HCEC 1CT (cell line): Measurements from ENCODE around the gene TRIP13.
A peak's percentile ranks its signal among the peaks of the same experiment; 100 is the strongest.
"Not testable (repeated sequence)": the region's sequence is repeated elsewhere in the genome, so short reads cannot be mapped to it uniquely, and the experiment has no call there.

Experiments
- DNase-seq: peaks from one replicate; pipeline ENCODE4 v3.0.0-alpha.2; 2017

The TRIP13 gene

DNA sequence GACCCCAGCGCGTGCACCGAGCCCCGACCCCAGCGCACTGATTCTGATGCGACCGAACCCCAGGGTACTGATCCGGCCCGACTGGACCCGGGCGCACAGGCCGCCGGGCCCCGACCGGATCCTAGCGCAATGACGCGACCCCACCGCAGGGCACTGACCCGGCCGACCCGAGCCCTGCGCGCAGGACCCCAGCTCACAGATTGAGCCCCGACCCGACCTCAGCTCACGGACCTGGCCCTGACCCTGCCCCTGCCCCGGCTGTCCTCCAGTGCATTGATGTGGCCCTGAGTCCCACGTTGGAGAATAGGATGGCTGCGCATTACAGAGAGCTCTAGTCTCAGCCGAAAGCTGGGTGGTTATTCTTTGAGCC lies 438 bp downstream of the TRIP13 start:
- no peak for DNase-seq

DNA sequence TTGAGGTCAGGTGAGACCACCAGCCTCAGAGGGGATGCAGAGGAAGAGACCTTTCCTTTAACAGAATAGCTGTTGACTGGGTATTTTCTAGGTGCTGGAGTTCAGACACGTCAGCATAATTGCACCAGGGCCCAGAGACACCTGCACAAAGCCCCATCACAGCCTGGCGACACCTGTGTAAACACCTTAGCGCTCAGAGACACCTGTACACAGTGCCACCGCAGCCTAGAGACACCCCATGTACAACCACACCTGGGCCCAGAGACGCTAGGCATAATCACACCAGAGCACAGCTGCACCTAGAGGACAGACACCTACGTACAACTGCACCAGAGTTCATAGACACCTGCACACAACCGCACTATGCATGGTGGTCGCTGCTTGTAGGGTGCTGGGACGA lies 1.0 kb downstream of the TRIP13 start:
- DNase-seq, result no peak

DNA sequence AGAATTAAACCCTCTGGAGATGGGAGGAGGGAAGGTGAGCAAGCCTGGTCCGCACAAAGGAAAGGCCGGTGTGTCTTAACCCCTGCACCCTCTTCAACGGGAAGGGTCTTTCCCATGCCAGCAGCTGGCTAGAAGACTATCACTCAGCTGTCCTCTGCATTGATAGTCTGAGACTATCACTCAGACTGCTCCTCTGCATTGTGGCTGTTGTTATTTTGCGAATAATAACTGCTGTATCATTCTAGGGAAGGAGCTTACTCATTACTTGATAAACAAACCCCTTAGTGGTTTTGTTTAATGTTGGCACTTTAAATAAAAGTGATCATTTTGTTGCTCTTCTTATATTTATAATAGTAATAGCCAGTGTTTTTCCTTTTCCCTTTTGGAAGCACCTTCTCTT lies 8.1 kb downstream of the TRIP13 start:
- no peak for DNase-seq

DNA sequence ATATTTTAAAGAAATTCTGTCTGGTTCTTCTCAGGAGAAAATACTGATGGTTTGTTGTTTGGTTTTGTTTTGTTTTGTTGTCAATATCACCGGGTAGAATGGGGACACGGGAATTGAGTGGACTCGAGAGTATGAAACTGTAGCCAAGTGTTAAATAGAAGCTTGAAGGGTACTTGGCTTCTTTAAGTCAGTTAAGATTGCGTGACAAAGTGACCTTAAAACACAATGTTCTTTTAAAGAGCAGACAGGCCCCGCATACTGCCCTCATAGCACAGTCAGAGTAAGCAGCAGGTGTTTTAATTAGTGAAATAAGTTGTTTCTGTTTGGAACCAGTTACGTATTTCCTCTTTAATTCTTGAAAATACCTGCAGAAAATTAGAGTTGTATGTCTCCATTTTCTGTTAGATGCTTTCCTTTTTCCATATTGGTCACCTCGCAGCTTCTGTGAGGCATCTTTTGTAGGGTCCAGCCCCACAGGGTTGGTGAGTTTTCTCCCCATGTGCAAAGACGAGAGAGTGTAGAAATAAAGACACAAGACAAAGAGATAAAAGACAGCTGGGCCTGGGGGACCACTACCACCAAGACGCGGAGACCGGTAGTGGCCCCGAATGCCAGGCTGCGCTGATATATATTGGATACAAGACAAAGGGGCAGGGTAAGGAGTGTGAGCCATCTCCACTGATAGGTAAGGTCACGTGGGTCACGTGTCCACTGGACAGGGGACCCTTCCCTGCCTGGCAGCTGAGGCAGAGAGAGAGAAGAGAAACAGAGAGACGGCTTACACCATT lies 9.6 kb downstream of the TRIP13 start:
- no peak for DNase-seq

DNA sequence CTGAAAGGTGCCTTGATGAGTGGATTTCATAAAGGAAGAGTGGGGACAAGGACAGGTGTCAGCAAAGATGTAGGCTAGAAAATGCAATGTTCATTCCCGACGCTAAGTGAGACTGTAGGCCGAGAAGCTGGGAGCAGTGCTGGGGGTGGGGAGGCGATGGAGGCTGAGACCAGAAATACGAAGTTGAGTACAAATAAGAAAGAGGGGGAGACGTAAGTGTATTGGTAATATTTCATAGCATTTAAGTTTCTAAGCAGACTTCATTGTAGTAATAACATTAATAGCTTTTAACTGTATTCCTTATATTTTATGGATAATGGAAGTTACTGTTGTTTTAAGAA lies 11.0 kb downstream of the TRIP13 start:
- no peak for DNase-seq

DNA sequence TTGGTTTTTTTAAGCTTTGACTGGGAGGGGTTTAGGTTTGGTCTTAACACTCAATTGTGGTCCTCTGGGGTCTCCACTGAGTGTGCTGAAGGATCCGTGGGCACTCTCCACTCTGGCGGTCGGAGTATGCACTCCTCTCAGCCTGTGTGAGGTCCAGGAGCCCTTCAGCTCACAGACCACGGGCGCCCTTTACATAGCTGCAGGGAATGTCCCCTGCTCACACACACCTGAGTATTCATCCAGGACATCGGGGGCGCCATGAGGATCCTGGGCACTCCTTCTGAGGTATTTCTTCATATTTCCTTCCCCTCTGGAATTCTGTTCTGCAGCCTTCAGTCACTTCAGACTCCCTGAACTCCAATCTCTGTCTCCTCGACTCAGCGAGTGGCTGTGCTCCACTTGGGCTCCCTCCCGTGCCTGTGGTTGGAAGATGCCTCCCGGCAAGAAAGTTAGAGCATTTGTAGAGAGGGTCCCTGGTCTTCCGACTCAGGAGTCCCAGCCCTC lies 12.5 kb downstream of the TRIP13 start:
- no peak for DNase-seq

DNA sequence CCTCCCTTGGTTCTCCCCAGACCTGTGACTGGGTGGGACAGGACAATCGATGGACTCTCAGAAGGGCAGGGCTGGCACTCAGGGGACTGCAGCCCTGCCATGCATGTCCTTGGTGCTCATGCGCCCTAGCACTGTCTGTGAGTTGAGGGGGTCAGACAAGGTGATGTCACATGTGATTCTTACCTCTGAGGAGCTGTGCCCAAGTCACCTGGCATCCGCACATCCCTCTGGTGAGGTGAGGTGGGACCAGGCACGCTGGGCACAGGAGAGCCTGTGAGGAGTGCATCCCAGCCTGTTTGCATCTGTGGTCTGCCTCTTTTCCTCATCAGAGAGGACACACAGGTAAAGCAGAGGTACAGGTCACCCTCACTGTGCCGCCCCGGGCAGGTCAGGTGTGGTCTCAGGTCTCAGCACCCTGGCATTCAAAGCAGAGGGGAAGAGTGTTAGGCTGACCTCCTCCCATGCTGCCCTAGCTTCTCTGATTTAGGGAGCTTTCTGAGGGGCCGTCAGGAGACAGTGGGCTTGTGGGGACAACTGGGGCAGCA lies 14.8 kb downstream of the TRIP13 start:
- DNase-seq, result no peak

DNA sequence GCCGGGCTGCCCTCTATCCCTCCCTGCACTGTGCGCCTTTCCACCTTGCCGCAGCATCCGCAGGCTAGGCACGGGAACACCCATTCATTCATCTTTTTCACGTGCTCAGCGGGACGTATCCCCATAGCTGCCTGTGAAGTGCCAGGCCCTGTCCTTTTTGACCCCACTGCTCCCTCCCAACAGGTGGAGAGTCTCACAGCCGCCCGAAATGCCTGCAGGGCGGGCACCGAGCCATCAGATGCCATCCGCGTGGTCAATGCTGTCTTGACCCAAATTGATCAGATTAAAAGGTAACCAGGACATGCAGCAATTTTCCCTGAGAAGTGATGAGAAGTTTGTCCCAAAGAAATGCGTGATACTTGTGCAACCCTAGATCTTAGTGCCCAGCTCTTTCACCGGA lies 15.5 kb downstream of the TRIP13 start:
- DNase-seq, result no peak

DNA sequence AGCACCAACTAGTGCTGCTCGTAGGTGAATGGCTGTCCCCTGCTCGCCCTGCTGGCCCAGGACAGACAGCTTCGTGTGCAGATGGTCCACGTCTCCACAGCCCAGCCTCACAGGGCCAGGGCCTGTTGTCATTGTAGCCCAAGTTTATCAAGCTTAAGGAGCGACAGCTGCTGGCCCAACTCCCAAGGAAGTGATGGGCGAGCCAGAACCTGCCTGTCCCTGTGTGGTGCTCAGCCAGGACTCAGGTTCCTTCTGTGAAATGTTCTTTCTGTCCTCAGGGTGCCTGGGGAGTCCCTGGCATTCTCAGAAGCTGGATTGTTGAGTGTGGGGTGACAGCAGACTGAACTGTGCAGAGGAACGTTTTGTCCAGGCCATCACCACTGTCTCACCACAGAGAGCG lies 16.4 kb downstream of the TRIP13 start:
- DNase-seq, result no peak

DNA sequence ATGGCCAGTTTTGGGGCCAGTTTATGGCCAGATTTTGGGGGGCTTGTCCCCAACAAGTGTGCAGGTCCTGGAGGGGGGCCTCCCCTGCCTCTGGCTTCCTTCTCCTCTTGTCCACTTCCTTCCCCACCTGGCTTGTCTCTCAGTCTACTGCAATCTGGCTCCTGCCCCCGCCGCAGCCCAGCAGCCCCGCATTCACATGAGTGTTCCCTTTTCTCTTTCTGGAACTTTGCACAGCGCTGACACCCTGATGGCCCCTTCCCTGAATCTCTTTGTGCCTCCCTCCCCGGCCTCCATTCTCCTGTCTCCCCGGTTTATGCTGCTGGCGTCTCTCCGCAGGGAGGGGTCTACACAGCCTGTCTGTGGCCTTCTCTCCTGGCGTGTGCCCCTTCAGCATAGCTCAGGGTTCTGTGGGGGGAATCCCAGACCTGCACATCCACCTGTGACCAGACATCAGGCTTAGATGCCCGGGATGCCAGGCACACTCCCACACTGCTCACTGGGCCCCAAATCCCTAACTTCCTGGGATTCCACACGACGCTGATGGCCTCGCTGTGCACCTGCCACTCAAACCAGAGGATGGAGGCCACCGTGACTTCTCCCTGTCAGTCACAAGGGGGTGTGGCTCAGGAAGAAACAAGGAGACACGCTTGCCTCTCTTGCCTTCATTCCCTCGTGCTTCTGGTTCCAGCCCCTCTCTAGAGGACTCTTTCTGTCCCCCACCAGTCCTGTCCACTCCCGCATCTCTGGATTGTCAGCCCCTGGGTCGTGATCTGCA lies 17.5 kb downstream of the TRIP13 start:
- DNase-seq, result no peak

DNA sequence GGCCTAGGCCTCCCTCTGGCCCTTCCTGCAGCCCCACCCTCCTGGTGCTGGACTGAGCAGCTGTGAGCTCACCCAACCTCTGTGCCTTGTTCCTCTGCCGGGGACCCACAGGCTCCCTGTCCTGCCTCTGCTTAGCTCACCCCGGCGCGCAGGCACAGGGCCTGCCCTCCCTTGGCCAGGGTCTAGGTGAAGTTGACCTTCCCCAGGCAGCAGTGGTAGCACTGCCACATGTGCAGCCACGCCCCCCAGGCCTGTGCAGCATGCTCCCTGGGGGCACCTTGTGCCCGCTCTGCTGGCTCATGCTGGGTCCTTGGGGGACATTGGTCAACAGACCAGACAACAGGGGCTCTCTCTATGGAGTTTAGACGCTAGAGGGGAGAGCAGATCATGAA lies 18.1 kb downstream of the TRIP13 start:
- DNase-seq, result no peak

DNA sequence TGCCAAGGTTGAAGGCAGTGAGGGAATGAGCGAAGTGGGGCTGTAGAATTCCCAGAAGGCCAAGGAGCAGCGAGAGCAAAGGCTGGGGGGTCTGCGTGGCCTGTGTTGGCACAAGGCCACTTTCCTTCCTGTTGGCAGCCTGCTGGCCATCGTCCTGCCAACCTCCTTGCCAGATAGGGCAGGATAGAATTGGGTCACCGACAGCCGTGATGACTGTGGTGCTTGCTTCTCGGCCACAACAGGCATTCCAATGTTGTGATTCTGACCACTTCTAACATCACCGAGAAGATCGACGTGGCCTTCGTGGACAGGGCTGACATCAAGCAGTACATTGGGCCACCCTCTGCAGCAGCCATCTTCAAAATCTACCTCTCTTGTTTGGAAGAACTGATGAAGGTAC lies 18.9 kb downstream of the TRIP13 start:
- peak; percentile 64 for DNase-seq

DNA sequence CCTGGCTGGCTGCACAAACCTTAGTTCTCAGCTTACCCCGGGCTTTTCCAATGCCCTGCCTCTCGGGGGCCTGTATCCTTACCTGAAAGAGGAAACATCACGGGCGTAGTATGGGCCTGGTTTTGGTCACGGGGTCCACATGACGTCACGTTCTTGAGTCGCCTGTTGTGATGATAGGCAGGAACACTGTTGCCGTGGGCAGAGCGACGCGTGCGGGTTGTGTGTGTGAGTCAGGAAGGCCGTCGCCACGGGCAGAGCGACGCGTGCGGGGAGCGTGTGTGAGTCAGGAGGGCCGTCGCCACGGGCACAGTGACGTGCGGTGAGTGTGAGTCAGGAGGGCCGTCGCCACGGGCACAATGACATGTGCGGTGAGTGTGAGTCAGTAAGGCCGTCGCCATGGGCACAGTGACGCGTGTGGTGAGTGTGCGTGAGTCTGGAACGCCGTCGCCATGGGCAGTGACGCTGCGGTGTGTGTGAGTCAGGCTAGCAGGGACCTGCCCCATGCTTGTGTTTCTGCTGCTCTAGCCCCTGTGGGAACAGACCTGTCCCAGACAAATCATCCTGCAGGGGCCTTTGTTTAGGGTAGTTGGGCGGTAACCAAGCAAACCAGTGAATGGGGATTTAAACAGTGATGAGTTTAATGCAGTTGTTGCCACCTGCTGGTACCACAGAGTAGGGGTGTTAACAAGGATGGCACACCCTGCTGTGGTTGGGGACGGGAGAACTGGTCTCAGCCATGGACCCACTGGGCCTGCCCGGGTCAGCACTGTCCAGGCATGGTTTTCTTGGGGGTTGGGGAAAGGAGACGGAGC lies 19.8 kb downstream of the TRIP13 start:
- DNase-seq, result peak; percentile 90

DNA sequence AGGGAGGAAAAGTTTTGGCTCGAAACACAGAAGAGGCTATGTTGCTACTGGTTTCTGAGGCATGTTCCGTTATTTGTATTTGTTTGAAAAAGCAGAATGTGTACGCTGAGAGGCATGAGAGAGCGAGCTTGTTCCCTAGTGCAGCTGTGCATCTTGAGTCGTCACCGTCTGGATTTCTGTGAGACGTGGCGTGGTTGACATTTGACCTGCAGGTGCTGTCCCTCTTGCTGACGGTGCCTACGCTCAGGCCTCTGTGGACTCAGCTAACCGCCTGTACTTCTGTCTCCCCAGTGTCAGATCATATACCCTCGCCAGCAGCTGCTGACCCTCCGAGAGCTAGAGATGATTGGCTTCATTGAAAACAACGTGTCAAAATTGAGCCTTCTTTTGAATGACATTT lies 21.5 kb downstream of the TRIP13 start:
- no peak for DNase-seq

DNA sequence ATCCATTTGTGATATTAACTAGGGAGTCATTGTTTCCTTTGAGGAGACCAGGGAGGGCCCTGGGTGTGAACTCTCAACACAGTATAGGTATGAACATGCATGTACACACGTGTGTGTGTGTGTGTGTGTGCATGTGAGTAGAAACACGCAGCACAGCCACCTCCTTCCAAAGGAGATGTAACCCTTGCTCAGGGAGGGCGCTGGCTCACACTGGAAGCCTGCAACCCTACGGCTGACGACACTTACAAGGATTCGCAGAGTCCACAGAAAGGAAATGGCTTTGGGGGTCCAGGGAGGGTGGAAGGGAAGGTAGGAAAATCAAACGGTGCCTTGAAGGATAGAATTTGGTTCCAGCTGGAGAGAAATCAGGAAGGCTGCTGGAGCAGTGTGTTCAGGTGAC lies 21.9 kb downstream of the TRIP13 start:
- no peak for DNase-seq

DNA sequence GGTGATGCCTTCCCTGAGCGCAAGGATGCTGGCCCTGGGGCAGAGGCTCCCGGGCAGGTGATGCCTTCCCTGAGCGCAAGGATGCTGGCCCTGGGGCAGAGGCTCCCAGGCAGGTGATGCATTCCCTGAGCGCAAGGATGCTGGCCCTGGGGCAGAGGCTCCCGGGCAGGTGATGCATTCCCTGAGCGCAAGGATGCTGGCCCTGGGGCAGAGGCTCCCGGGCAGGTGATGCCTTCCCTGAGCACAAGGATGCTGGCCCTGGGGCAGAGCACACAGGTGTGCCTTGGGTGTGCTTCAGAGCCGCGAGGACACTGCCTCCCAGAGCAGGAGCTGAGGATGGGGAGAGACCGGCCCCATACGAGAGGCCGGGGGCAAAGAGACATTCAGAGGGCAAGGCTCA lies 22.7 kb downstream of the TRIP13 start:
- not testable (repeated sequence) for DNase-seq

DNA sequence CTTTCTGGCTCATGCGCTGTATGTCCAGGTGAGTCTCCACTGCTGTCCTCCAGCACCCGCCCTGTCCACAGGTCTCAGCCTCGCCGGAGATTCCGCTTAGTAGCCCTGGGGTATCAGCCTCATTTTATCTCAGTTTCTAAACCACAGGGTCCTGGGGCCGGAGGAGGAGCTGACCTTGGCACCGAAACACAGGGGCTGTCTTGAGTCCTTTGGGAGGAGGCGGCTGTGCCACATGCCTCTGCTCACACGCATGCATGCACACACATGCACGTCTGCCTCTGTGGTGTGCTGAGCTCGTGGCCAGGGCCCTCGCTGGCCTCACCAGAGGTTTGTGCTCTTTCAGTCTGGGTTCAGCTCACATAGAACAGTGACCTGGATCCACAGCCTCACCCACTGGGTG lies 23.3 kb downstream of the TRIP13 start:
- no peak for DNase-seq

DNA sequence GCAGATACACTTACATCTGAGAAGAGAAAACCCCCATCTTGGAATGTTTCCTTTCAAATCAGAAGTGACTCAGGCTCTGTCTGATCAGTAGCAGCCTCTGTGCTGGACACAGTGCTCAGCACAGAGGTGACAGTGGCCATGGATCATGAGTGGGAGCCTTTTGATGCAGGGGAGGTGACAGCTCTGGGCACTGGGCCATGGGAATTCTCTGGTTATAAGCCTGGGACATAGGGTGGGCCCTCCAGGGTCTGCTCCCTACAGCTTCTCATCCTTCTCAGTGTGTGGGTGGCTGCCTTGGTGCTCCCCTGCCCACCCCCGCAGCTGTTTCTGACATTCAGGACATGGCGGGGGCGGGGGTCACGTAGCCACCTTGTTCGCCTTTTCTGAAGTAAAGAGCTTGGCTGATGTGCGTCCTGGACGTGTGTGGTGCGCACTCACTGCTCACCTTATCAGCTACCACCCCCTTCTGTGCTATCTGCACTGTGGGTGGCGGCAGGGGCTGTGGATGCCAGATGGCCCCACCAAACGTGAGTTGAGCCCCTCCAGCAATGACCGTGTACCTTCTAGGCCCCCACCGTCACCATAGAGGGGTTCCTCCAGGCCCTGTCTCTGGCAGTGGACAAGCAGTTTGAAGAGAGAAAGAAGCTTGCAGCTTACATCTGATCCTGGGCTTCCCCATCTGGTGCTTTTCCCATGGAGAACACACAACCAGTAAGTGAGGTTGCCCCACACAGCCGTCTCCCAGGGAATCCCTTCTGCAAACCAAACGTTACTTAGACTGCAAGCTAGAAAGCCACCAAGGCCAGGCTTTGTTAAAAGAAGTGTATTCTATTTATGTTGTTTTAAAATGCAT lies 24.0 kb downstream of the TRIP13 start:
- DNase-seq, result no peak

DNA sequence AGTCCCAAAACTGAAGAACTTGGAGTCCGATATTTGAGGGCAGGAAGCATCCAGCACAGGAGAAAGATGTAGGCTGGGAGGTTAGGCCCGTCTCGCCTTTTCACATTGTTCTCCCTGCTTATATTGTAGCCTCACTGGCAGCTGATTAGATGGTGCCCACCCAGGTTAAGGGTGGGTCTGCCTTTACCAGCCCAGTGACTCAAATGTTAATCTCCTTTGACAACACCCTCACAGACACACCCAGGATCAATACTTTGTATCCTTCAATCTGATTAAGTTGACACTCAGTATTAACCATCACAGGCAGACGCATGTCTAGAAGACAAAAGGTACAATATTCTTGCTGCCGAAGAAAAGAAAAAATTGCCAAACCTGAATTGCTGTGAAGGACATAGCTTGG lies 26.0 kb downstream of the TRIP13 start:
- not testable (repeated sequence) for DNase-seq

DNA sequence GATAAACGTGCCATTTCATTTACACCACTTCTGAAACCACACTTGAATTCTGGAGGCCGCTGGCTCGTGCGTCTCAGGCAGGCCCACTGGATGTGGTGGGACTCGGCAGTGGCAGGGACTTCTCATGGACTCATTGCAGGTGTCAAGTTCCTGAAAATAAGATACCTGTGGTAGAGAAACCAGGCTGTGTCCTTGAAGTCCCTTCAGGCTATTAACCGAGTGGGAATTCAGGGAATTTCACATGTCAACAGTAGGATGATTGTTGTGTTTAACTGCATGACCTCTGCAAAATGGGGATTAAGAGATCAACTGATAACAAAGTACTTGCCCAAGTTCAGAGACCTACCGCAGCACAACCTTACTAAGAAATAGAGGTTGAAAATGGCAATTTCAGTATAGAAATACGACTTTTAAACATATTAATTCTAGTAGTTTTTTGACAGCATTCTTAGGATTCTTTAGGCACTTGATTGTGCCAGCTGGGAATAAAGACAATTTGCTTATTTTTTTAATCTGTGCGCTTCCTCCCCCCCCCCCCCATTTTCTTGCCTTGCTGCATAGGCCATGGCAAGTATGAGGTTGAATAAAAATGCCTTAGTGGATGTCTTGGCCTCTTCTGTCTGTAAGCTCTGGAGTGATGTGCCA lies 26.8 kb downstream of the TRIP13 start:
- no peak for DNase-seq

DNA sequence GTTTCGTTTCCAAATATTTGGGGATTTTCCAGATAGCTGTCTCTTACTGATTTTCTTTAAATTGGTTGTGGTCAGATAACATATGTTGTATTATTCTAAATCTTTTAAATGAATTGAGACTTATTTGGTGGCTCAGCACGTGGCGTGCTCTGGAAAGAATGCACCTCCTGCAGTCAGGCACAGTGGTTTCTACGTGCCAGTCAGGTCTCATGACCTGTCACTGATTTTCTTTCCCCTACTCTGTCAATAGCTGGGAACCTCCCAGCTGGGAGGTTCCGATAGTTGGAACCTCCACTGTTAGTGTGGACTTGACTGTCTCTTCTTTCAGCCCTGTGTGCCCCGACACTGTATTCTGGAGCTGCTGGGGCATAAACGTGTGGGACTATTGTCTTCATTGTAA lies 27.6 kb downstream of the TRIP13 start:
- no peak for DNase-seq
